ENCODE measurements around the gene FBXW10B. TPM values are rescaled to one million over a fixed set of nuclear protein-coding genes. Genes with fewer than 3 reads are reported as not detected.
"Not testable (repeated sequence)": the region's sequence is repeated elsewhere in the genome, so short reads cannot be mapped to it uniquely, and the experiment has no call there.

FBXW10B gene
- total and polyA plus RNA-seq, 11 donors: 0.53 to 1.8 (median 0.82) TPM; not detected in 1

GRCh38 chr17:15657868-15658267 is 38.4 kb upstream of the FBXW10B start:
- Histone ChIP-seq H3K4me3 (no peak overlapping the region), H3K9me3 (no peaks in the 10 kb centered on the region), H3K27me3 (no peaks in the 10 kb centered on the region), H3K4me1 (peaks cover 0 to 28% (median 13%) of the 10 kb centered on the region in 12 donors), H3K36me3 (no peaks in the 10 kb centered on the region), H3K27ac (peak overlapping the region in 2 of 12 donors; percentile 78 to 86)
- intact Hi-C loops (cut with DNase I): no loop called here
- no peak for ATAC-seq
- TF ChIP-seq, protein P1, sequence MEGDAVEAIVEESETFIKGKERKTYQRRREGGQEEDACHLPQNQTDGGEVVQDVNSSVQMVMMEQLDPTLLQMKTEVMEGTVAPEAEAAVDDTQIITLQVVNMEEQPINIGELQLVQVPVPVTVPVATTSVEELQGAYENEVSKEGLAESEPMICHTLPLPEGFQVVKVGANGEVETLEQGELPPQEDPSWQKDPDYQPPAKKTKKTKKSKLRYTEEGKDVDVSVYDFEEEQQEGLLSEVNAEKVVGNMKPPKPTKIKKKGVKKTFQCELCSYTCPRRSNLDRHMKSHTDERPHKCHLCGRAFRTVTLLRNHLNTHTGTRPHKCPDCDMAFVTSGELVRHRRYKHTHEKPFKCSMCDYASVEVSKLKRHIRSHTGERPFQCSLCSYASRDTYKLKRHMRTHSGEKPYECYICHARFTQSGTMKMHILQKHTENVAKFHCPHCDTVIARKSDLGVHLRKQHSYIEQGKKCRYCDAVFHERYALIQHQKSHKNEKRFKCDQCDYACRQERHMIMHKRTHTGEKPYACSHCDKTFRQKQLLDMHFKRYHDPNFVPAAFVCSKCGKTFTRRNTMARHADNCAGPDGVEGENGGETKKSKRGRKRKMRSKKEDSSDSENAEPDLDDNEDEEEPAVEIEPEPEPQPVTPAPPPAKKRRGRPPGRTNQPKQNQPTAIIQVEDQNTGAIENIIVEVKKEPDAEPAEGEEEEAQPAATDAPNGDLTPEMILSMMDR (IDR thresholded peaks at IDR 0.05): no peak
- no peak for TF ChIP-seq POLR2A (IDR thresholded peaks at IDR 0.05)
- no peak for DNase-seq

DNA sequence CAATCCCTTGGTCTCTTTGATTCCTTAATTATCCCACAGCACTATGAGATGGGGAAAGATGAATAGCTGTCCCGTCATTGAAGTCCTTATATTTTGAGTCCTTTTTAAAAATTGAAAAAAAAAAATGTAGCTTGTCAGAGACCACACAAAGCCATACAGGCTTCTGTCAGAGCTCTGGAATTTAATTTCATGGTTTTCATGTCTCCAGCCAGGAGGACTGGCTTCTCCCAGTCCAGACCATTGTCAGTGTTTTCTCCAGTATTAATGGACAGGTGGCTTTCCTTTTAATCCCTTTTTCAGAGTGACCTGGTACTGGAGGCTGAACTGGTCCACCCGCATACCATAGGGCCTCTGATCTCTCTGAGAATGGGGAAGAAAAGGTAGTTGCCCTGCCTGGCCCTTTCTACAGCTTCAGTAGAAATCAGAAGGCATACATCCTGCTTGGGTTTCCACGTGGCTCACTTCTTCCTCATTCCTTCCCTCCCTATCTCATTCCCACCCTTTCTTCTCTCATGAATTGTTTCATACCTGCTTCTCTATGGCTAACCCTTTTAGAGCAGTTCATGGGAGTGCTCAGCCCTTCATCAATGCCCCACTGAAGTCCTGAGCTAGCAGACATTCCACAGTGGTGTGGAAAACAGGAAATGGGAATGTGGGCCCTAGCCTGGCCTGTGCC is 35.5 kb upstream of the FBXW10B start:
- Histone ChIP-seq H3K27me3 (no peaks in the 10 kb centered on the region), H3K27ac (peak overlapping the region in 3 of 12 donors; percentile 6 to 19 (median 15)), H3K4me1 (peaks cover 0 to 40% (median 20%) of the 10 kb centered on the region in 12 donors), H3K9me3 (no peaks in the 10 kb centered on the region), H3K36me3 (no peaks in the 10 kb centered on the region), H3K4me3 (no peak overlapping the region)
- no peak for DNase-seq
- WGBS, 4 donors: 63 to 74% (median 68%) methylated on average over 3 of the region's 3 CpGs
- no peak for ATAC-seq
- intact Hi-C loops (cut with DNase I): no loop called here
- no peak for TF ChIP-seq POLR2A (IDR thresholded peaks at IDR 0.05)
- TF ChIP-seq, protein P1 (IDR thresholded peaks at IDR 0.05): no peak

GRCh38 chr17:15654401-15654800 is 34.9 kb upstream of the FBXW10B start:
- H3K9me3 ChIP-seq; H3K27me3 ChIP-seq; ATAC-seq; DNase-seq; H3K36me3 ChIP-seq; intact Hi-C loops (cut with DNase I); H3K4me3 ChIP-seq: not testable (repeated sequence)
- peak overlapping the region in 1 of 12 donors; percentile 19 for H3K27ac ChIP-seq
- 70 to 80% (median 73%) methylated on average over 3 of the region's 3 CpGs for WGBS, 4 donors
- H3K4me1 ChIP-seq: peaks cover 0 to 40% (median 20%) of the 10 kb centered on the region in 12 donors

DNA sequence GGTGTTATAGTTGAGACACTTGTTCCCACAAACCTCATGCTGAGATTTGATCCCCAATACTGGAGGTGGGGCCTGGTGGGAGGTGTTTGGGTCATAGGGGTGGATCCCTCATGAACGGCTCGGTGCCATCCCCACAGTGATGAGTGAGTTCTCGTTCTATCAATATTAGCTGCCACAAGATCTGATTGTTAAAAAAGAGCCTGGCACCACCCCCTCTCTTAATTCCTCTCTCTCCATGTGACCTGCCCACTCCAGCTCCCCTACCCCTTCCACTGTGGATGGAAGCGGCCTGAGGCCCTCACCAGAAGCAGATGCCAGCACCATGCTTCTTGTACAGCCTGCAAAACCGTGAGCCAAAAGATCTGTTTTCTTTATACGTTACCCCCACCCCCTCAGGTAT is 33.5 kb upstream of the FBXW10B start:
- peak overlapping the region in 1 of 12 donors; percentile 87 for H3K27ac ChIP-seq
- ATAC-seq (no peak), DNase-seq (no peak)
- H3K9me3 ChIP-seq: no peaks in the 10 kb centered on the region
- TF ChIP-seq, protein P1 (IDR thresholded peaks at IDR 0.05): no peak
- no peak for TF ChIP-seq POLR2A (IDR thresholded peaks at IDR 0.05)
- H3K4me3 ChIP-seq: no peak overlapping the region
- peaks cover 0 to 45% (median 22%) of the 10 kb centered on the region in 12 donors for H3K4me1 ChIP-seq
- no peaks in the 10 kb centered on the region for H3K27me3 ChIP-seq
- WGBS, 4 donors: 84 to 93% (median 90%) methylated on average over 6 of the region's 6 CpGs
- intact Hi-C loops (cut with DNase I): no loop called here
- H3K36me3 ChIP-seq: no peaks in the 10 kb centered on the region

Data from heart left ventricle (tissue), 16 donors.